Measurements from ENCODE around the gene OR10C1. TPM values are rescaled to one million over a fixed set of nuclear protein-coding genes. Genes with fewer than 3 reads are reported as not detected.

OR10C1 gene
- total and polyA plus RNA-seq, 10 of the 15 experiments (the other 5 are each of a cell fraction or from before 2014, with no cell fraction given), result not detected

GRCh38 chr6:29478740-29479139, 39.6 kb downstream of the OR10C1 start (continued):
- TF ChIP-seq E2F8 (IDR thresholded peaks at IDR 0.05; ENCODE audit: low read depth, partially characterized antibody), result no peak
- TF ChIP-seq WRNIP1 (IDR thresholded peaks at IDR 0.05; ENCODE audit: borderline replicate concordance, low read depth, low read length), result no peak
- no peak for TF ChIP-seq ASH2L (IDR thresholded peaks at IDR 0.05; ENCODE audit: borderline replicate concordance, low read depth)
- TF ChIP-seq RAD21 (IDR thresholded peaks at IDR 0.05; ENCODE audit: insufficient read depth, low read depth, low read length), result no peak
- TF ChIP-seq CHD4 (IDR thresholded peaks at IDR 0.05), result no peak
- no peak for TF ChIP-seq ATF3 (IDR thresholded peaks at IDR 0.05; ENCODE audit: borderline replicate concordance, extremely low read depth, low read depth, low read length)

- FAIRE-seq (no peak), ATAC-seq (no peak), DNase-seq (ENCODE audit: low read depth, low spot score) (no peak)
- no peak overlapping the region for H3K27ac ChIP-seq (ENCODE audit: control insufficient read depth, insufficient read depth)
- H3K9me3 ChIP-seq (replicated peaks; ENCODE audit: control insufficient read depth, insufficient read depth, low read length), result no peaks in the 10 kb centered on the region
- no peaks in the 10 kb centered on the region for H3K36me3 ChIP-seq (ENCODE audit: control insufficient read depth in 2 of 2, insufficient read depth in 2 of 2, low read length in 1 of 2)
- CTCF ChIA-PET, result no interaction called here
- H2AFZ ChIP-seq (ENCODE audit: control insufficient read depth, low read depth, low read length), result no peak overlapping the region
- POLR2A ChIA-PET, result no interaction called here
- no peak overlapping the region for H3K9ac ChIP-seq (ENCODE audit: control insufficient read depth, insufficient read depth, low read length)
- WGBS (ENCODE audit: insufficient coverage, insufficient replicate concordance, low lambda C conversion rate, missing lambda C conversion rate), result 0% methylated on average over 2 of the region's 2 CpGs
- in situ Hi-C loops (cut with MboI) (no loop called here), intact Hi-C loops (cut with micrococcal nuclease; ENCODE audit: unreplicated experiment) (no loop called here)
- H3K79me2 ChIP-seq (ENCODE audit: control insufficient read depth, insufficient read depth, low read length), result no peaks in the 10 kb centered on the region
- H3K4me2 ChIP-seq (ENCODE audit: control insufficient read depth, insufficient read depth), result no peak overlapping the region
- no peaks in the 10 kb centered on the region for H3K4me1 ChIP-seq (ENCODE audit: control insufficient read depth, insufficient read depth, low read length)
- no peaks in the 10 kb centered on the region for H4K20me1 ChIP-seq (ENCODE audit: control insufficient read depth, insufficient read depth)
- H3K27me3 ChIP-seq (replicated peaks in 1 of 2; ENCODE audit: control insufficient read depth in 2 of 2, insufficient read depth in 2 of 2, low read length in 1 of 2), result 0 out of 4 replicates have a peak, but pooled peaks cover 0 to 2% of the 10 kb centered on the region in 2 experiments
- RAD21 ChIA-PET (ENCODE audit: unreplicated experiment), result no interaction called here
- BruUV-seq (replicated peaks), result no TSS peak
- no peak overlapping the region for H3K4me3 ChIP-seq
- SMC1A ChIA-PET (ENCODE audit: uncharacterized antibody, unreplicated experiment), result no interaction called here
- TF ChIP-seq FOXK2 (IDR thresholded peaks at IDR 0.05), result no peak
- TF ChIP-seq EP300 (IDR thresholded peaks at IDR 0.05; ENCODE audit: borderline replicate concordance in 1 of 2, control insufficient read depth in 1 of 2, low read depth in 2 of 2, low read length in 2 of 2), result no peak
- TF ChIP-seq NBN (IDR thresholded peaks at IDR 0.05), result no peak
- no peak for TF ChIP-seq SUZ12 (IDR thresholded peaks at IDR 0.05; ENCODE audit: unreplicated experiment)
- no peak for TF ChIP-seq TAF1 (IDR thresholded peaks at IDR 0.05; ENCODE audit: borderline replicate concordance, low read depth, low read length)
- no peak for TF ChIP-seq MXI1 (IDR thresholded peaks at IDR 0.05; ENCODE audit: low read depth, low read length)
- TF ChIP-seq MAX (IDR thresholded peaks at IDR 0.05; ENCODE audit: low read depth, low read length), result no peak
- TF ChIP-seq SP1 (IDR thresholded peaks at IDR 0.05; ENCODE audit: low read depth, low read length), result no peak
- no peak for TF ChIP-seq NKRF (conservative IDR thresholded peaks at IDR 0.05)
- TF ChIP-seq IRF3 (IDR thresholded peaks at IDR 0.05), result no peak
- TF ChIP-seq PML (IDR thresholded peaks at IDR 0.05; ENCODE audit: low read length), result no peak
- TF ChIP-seq ZBED1 (IDR thresholded peaks at IDR 0.05; ENCODE audit: borderline replicate concordance), result no peak
Measured at GRCh38 chr6:29479560-29479959, 40.5 kb downstream of the OR10C1 start.
